A204.1 (cell line): ENCODE measurements around the gene GATAD2A.

Experiments used
- FAIRE-seq: peaks from 2 replicates; lab custom pipeline; 2012; peaks lifted over from hg19 to GRCh38; lab: Jason Lieb, UNC

GATAD2A gene

GRCh38 chr19:19422156-19422555 is 16.7 kb downstream of the GATAD2A start:
- FAIRE-seq = no peak

GRCh38 chr19:19423322-19423721 is 17.8 kb downstream of the GATAD2A start:
- no peak for FAIRE-seq

- no peak for FAIRE-seq
Measured at GRCh38 chr19:19425170-19425875, 19.8 kb downstream of the GATAD2A start.

- no peak for FAIRE-seq
Measured at GRCh38 chr19:19426216-19426615, 20.7 kb downstream of the GATAD2A start.

GRCh38 chr19:19426799-19427198 is 21.3 kb downstream of the GATAD2A start:
- no peak for FAIRE-seq

- FAIRE-seq = no peak
Measured at GRCh38 chr19:19427302-19427701, 21.8 kb downstream of the GATAD2A start.

GRCh38 chr19:19427944-19428343 is 22.5 kb downstream of the GATAD2A start:
- no peak for FAIRE-seq

- FAIRE-seq = no peak
Measured at GRCh38 chr19:19428746-19429145, 23.3 kb downstream of the GATAD2A start.

GRCh38 chr19:19429361-19429760 is 23.9 kb downstream of the GATAD2A start:
- no peak for FAIRE-seq

GRCh38 chr19:19432732-19433131 is 27.3 kb downstream of the GATAD2A start:
- FAIRE-seq = no peak

GRCh38 chr19:19433666-19434213 is 28.3 kb downstream of the GATAD2A start:
- FAIRE-seq = no peak

- no peak for FAIRE-seq
Measured at GRCh38 chr19:19434483-19435045, 29.1 kb downstream of the GATAD2A start.

GRCh38 chr19:19436137-19436691 is 30.7 kb downstream of the GATAD2A start:
- no peak for FAIRE-seq

GRCh38 chr19:19438366-19439175 is 33.1 kb downstream of the GATAD2A start:
- no peak for FAIRE-seq

GRCh38 chr19:19439176-19439482 is 33.7 kb downstream of the GATAD2A start:
- FAIRE-seq = no peak

GRCh38 chr19:19443283-19443682 is 37.8 kb downstream of the GATAD2A start:
- no peak for FAIRE-seq

- FAIRE-seq = no peak
Measured at GRCh38 chr19:19443902-19444680, 38.6 kb downstream of the GATAD2A start.

- no peak for FAIRE-seq
Measured at GRCh38 chr19:19444681-19445155, 39.2 kb downstream of the GATAD2A start.

- no peak for FAIRE-seq
Measured at GRCh38 chr19:19445288-19445687, 39.8 kb downstream of the GATAD2A start.

GRCh38 chr19:19445911-19446361 is 40.5 kb downstream of the GATAD2A start:
- no peak for FAIRE-seq

- FAIRE-seq = no peak
Measured at GRCh38 chr19:19446655-19447437, 41.4 kb downstream of the GATAD2A start.
